ENCODE data around the gene RAB17. TPM values are rescaled to one million over a fixed set of nuclear protein-coding genes. Genes with fewer than 3 reads are reported as not detected.

Gene RAB17
- total RNA-seq, 1 experiment from 2014 or later, result 41.8 TPM

GRCh38 chr2:237542001-237542704 lies 48.4 kb downstream of the RAB17 start:
- ChIA-PET POLR2A (no interaction called here), CTCF (no interaction called here), RAD21 (ENCODE audit: low non-redundant PET in 1 of 2, low total read pairs in 2 of 2, uncharacterized antibody in 2 of 2, unreplicated experiment in 2 of 2) (no interaction called here)
- Histone ChIP-seq H3K27ac (ENCODE audit: low read depth, low read length) (no peak overlapping the region), H3K9ac (ENCODE audit: low read length) (no peak overlapping the region), H3K4me3 (replicated peaks in 1 of 2; ENCODE audit: low read depth in 1 of 2, low read length in 2 of 2) (no peak overlapping the region), H3K9me2 (ENCODE audit: insufficient read depth) (no peaks in the 10 kb centered on the region), H3K79me2 (ENCODE audit: insufficient read depth, low read length) (no peaks in the 10 kb centered on the region), H3K9me3 (ENCODE audit: control insufficient read depth in 1 of 2, insufficient read depth in 1 of 2, low read depth in 1 of 2, low read length in 2 of 2) (no peaks in the 10 kb centered on the region), H2AFZ (ENCODE audit: low read depth, low read length, poor library complexity, severe bottlenecking) (no peak overlapping the region), H3K4me1 (ENCODE audit: control insufficient read depth in 1 of 2, insufficient read depth in 2 of 2, low read length in 2 of 2) (no peaks in the 10 kb centered on the region), H3K4me2 (ENCODE audit: low read length) (no peak overlapping the region), H3K27me3 (ENCODE audit: insufficient read depth, low read length) (no peaks in the 10 kb centered on the region), H3K36me3 (ENCODE audit: control insufficient read depth in 1 of 2, insufficient read depth in 2 of 2, low read length in 2 of 2) (peaks cover 8 to 16% of the 10 kb centered on the region in 2 experiments), H4K20me1 (ENCODE audit: insufficient read depth) (no peaks in the 10 kb centered on the region)
- no TSS peak for BruUV-seq (replicated peaks)
- no peak for ATAC-seq
- TF ChIP-seq EGR1 (IDR thresholded peaks at IDR 0.05; ENCODE audit: low read depth) (no peak), POLR2A (IDR thresholded peaks at IDR 0.05; ENCODE audit: borderline replicate concordance, extremely low read depth, insufficient read depth, insufficient read length) (no peak), CBX3 (IDR thresholded peaks at IDR 0.05; ENCODE audit: low read depth) (no peak), POLR2AphosphoS5 (IDR thresholded peaks at IDR 0.05; ENCODE audit: low read depth, low read length) (no peak), JUND (IDR thresholded peaks at IDR 0.05) (no peak), SP1 (IDR thresholded peaks at IDR 0.05; ENCODE audit: low read depth) (no peak), SRF (IDR thresholded peaks at IDR 0.05; ENCODE audit: low read depth) (no peak), ATF3 (IDR thresholded peaks at IDR 0.05) (no peak), ZBTB33 (IDR thresholded peaks at IDR 0.05; ENCODE audit: extremely low read depth, insufficient replicate concordance, low read length) (no peak), RAD21 (IDR thresholded peaks at IDR 0.05; ENCODE audit: low read depth) (no peak), ZFX (IDR thresholded peaks at IDR 0.05) (no peak), YY1 (IDR thresholded peaks at IDR 0.05; ENCODE audit: extremely low read depth, insufficient replicate concordance, low read depth, low read length) (no peak), ZNF274 (IDR thresholded peaks at IDR 0.05; ENCODE audit: low read depth, low read length) (no peak), REST (IDR thresholded peaks at IDR 0.05; ENCODE audit: low read depth) (no peak), FOSL1 (IDR thresholded peaks at IDR 0.05; ENCODE audit: low read depth) (no peak), EZH2 (IDR thresholded peaks at IDR 0.05) (no peak), CEBPB (IDR thresholded peaks at IDR 0.05; ENCODE audit: low read depth) (no peak)
- TF ChIP-seq, protein P1, sequence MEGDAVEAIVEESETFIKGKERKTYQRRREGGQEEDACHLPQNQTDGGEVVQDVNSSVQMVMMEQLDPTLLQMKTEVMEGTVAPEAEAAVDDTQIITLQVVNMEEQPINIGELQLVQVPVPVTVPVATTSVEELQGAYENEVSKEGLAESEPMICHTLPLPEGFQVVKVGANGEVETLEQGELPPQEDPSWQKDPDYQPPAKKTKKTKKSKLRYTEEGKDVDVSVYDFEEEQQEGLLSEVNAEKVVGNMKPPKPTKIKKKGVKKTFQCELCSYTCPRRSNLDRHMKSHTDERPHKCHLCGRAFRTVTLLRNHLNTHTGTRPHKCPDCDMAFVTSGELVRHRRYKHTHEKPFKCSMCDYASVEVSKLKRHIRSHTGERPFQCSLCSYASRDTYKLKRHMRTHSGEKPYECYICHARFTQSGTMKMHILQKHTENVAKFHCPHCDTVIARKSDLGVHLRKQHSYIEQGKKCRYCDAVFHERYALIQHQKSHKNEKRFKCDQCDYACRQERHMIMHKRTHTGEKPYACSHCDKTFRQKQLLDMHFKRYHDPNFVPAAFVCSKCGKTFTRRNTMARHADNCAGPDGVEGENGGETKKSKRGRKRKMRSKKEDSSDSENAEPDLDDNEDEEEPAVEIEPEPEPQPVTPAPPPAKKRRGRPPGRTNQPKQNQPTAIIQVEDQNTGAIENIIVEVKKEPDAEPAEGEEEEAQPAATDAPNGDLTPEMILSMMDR (IDR thresholded peaks at IDR 0.05 in 2 of 3, conservative IDR thresholded peaks at IDR 0.05 in 1 of 3; ENCODE audit: borderline replicate concordance in 1 of 3, insufficient read depth in 1 of 3, low read depth in 2 of 3, low read length in 2 of 3), result no peak
- TF ChIP-seq, protein P2, sequence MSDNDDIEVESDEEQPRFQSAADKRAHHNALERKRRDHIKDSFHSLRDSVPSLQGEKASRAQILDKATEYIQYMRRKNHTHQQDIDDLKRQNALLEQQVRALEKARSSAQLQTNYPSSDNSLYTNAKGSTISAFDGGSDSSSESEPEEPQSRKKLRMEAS (IDR thresholded peaks at IDR 0.05), result no peak
- intact Hi-C loops (cut with micrococcal nuclease), result no loop called here
- DNase-seq (ENCODE audit: low read depth, low spot score), result no peak
